ENCODE results near the gene DOK4. TPM values are rescaled to one million over a fixed set of nuclear protein-coding genes. Genes with fewer than 3 reads are reported as not detected.

DOK4 gene
- total and polyA plus RNA-seq, 2 of the 8 experiments (the other 6 are each of a cell fraction or from before 2014, with no cell fraction given) = 24.0 to 28.9 TPM

- Histone ChIP-seq H3K27me3 (replicated peaks in 1 of 4; ENCODE audit: control insufficient read depth in 3 of 4, extremely low read depth in 1 of 4, insufficient read depth in 3 of 4, low read length in 3 of 4) (no peaks in the 10 kb centered on the region), H3K56ac (replicated peaks; ENCODE audit: insufficient read length, low read depth, low read length) (peak overlapping the region; percentile 70), H3K18ac (ENCODE audit: extremely low read depth, low read length) (peak overlapping the region; percentile 14; the same call in 1 of the 2 replicates), H2BK5ac (ENCODE audit: low read depth, low read length) (peak overlapping the region; percentile 94), H3K27ac (ENCODE audit: low read depth, low read length) (peak overlapping the region; percentile 38; the same call in 1 of the 2 replicates), H2AK5ac (ENCODE audit: low read depth, low read length) (no peak overlapping the region), H4K91ac (replicated peaks; ENCODE audit: insufficient read length, low read length) (no peak overlapping the region), H3K4me1 (replicated peaks in 1 of 4; ENCODE audit: control insufficient read depth in 3 of 4, insufficient read depth in 4 of 4, low read length in 3 of 4) (peaks cover 10 to 42% (median 33%) of the 10 kb centered on the region in 4 experiments), H3K4me2 (ENCODE audit: insufficient read depth in 1 of 2, low read depth in 2 of 2, low read length in 2 of 2) (peak overlapping the region; percentile 15 to 53), H3K9me3 (ENCODE audit: insufficient read depth in 2 of 2, low read depth in 1 of 2, low read length in 1 of 2) (no peaks in the 10 kb centered on the region), H3K4ac (replicated peaks; ENCODE audit: insufficient read length, low read depth, low read length) (peak overlapping the region; percentile 17), H3K23me2 (ENCODE audit: low read depth, low read length) (no peaks in the 10 kb centered on the region; the same call in 1 of the 2 replicates), H3K23ac (ENCODE audit: insufficient read length) (no peak overlapping the region), H3K14ac (ENCODE audit: insufficient read length) (no peak overlapping the region), H2BK20ac (ENCODE audit: low read length) (no peak overlapping the region), H3K36me3 (ENCODE audit: control insufficient read depth in 2 of 4, insufficient read depth in 4 of 4, low read length in 3 of 4) (peaks cover 16 to 54% (median 33%) of the 10 kb centered on the region in 4 experiments), H2BK120ac (replicated peaks; ENCODE audit: low read depth, low read length) (no peak overlapping the region), H3K79me1 (ENCODE audit: low read depth, low read length) (0 out of 2 replicates have a peak, but pooled peaks cover 2% of the 10 kb centered on the region), H2BK12ac (ENCODE audit: low read depth, low read length) (0 out of 2 replicates have a peak overlapping the region, but pooled peaks have one; percentile 56), H3K4me3 (ENCODE audit: extremely low read depth in 1 of 4, insufficient read depth in 2 of 4, low read depth in 3 of 4, low read length in 4 of 4) (peak overlapping the region in 2 of 4 experiments; percentile 1 to 14; a peak in 2 of 8 replicates), H2BK15ac (ENCODE audit: low read length) (no peak overlapping the region), H4K5ac (ENCODE audit: insufficient read length, low read depth, low read length) (peak overlapping the region; percentile 39), H2AFZ (ENCODE audit: low read length) (no peak overlapping the region), H3K9ac (replicated peaks in 1 of 4; ENCODE audit: extremely low read depth in 1 of 4, low read depth in 3 of 4, low read length in 3 of 4) (no peak overlapping the region; a peak in 1 of 7 replicates), H4K8ac (ENCODE audit: extremely low read depth, insufficient read depth, low read length) (peak overlapping the region; percentile 3; the same call in 1 of the 2 replicates), H3K79me2 (ENCODE audit: control insufficient read depth in 1 of 2, insufficient read depth in 2 of 2, low read length in 2 of 2) (no peaks in the 10 kb centered on the region), H4K20me1 (replicated peaks in 1 of 2; ENCODE audit: control insufficient read depth in 1 of 2, insufficient read depth in 2 of 2, low read length in 2 of 2) (peaks cover 2 to 3% of the 10 kb centered on the region in 2 experiments)
- CTCF ChIA-PET (ENCODE audit: partially characterized antibody) = interaction anchor here (0.8 to 15.0 kb wide), 4 partner anchors 10 to 54 kb away, joined by 4 to 210 read pairs (median 77); partner anchors contain the start of gene POLR2C
- DNase-seq (ENCODE audit: low read depth in 1 of 2, low spot score in 2 of 2) = peak in 1 of 2 experiments; percentile 60
- 35% methylated on average over 10 of the region's 10 CpGs; no CpG with 5 or more reads in 1 of the 2 experiments for WGBS, 2 experiments (ENCODE audit: extremely low coverage in 1 of 2, insufficient coverage in 1 of 2, insufficient read length in 1 of 2, insufficient replicate concordance in 2 of 2, low coverage in 1 of 2, low lambda C conversion rate in 2 of 2, missing lambda C conversion rate in 1 of 2)
- POLR2A ChIA-PET (ENCODE audit: partially characterized antibody) = interaction anchor here (1.2 to 10.3 kb wide), 10 partner anchors 9 to 65 kb away, joined by 3 to 67 read pairs (median 6); partner anchors contain the start of genes CCDC102A, CIAPIN1, COQ9 and DOK4
- no peak for FAIRE-seq
- TF ChIP-seq JUN (IDR thresholded peaks at IDR 0.05; ENCODE audit: low read depth, low read length) (no peak), HDAC6 (IDR thresholded peaks at IDR 0.05; ENCODE audit: low read depth, low read length) (no peak), RFX5 (IDR thresholded peaks at IDR 0.05; ENCODE audit: borderline replicate concordance, low read depth, low read length) (no peak), ATF2 (IDR thresholded peaks at IDR 0.05; ENCODE audit: low read length) (peak; percentile 77; the same call in 1 of the 2 replicates), EP300 (IDR thresholded peaks at IDR 0.05; ENCODE audit: borderline replicate concordance in 1 of 2, low read depth in 2 of 2, low read length in 2 of 2) (no peak), RNF2 (IDR thresholded peaks at IDR 0.05; ENCODE audit: borderline replicate concordance, low read depth, low read length, missing control alignments, poor library complexity, severe bottlenecking) (no peak), CHD2 (IDR thresholded peaks at IDR 0.05; ENCODE audit: low read length) (no peak)
These were observed 14.2 kb downstream of the DOK4 start for GRCh38 chr16:57471852-57472664.

Data from H1 (cell line).